Caco-2 (cell line): ENCODE measurements around the gene FAM204A. TPM values are rescaled to one million over a fixed set of nuclear protein-coding genes. Genes with fewer than 3 reads are reported as not detected.

ENCODE experiments used
- BruUV-seq: library from RNA; stranded (reverse); fragments of 400-500 nt; replicated peaks from 2 replicates; lab custom pipeline; 2021; lab: Mats Ljungman, UMichigan
- CTCF ChIA-PET: fragments of 300-600 bp; sonication (Branson Sonifier 250); formaldehyde crosslinking; loops from one replicate; lab custom pipeline; 2022; ENCODE audit warnings: antibody characterized with exemption; lab: Charles Lee
- POLR2A ChIA-PET: fragments of 300-600 bp; sonication (Branson Sonifier 250); formaldehyde crosslinking; loops from one replicate; lab custom pipeline; 2022; ENCODE audit warnings: antibody characterized with exemption; lab: Charles Lee
- DNase-seq, 2 experiments: peaks; one replicate each; pipeline versions ENCODE4 v3.0.0 to v3.0.0-alpha.2; 2020 to 2022
- H3K27me3 ChIP-seq: replicated peaks from 2 replicates; pipeline ENCODE4 v1.6.0; 2011; ENCODE audit warnings: low read length; ENCODE audit not compliant: control insufficient read depth, insufficient read depth
- H3K36me3 ChIP-seq: 2 replicates; pipeline ENCODE4 v1.5.1; 2011; ENCODE audit warnings: low read length; ENCODE audit not compliant: control insufficient read depth, insufficient read depth
- H3K4me1 ChIP-seq: fragments of 250-450 bp; sonication (Bioruptor Pico); 2 replicates; pipeline ENCODE4 v1.5.1; 2020; ENCODE audit warnings: mild to moderate bottlenecking
- H3K4me3 ChIP-seq: 2 replicates; pipeline ENCODE4 v1.5.1; 2011; ENCODE audit warnings: low read depth, mild to moderate bottlenecking, control low read depth, low read length
- H3K9me3 ChIP-seq: fragments of 250-450 bp; sonication (Bioruptor Pico); 2 replicates; pipeline ENCODE4 v1.5.1; 2020; ENCODE audit warnings: mild to moderate bottlenecking, moderate library complexity
- H3K27ac Mint-ChIP-seq: one replicate; pipeline ENCODE4 v1.8.0; 2022; ENCODE audit warnings: mixed read lengths; ENCODE audit not compliant: unreplicated experiment
- H3K27me3 Mint-ChIP-seq: one replicate; pipeline ENCODE4 v1.8.0; 2022; ENCODE audit warnings: mixed read lengths; ENCODE audit not compliant: insufficient read depth, unreplicated experiment
- H3K36me3 Mint-ChIP-seq: one replicate; pipeline ENCODE4 v1.8.0; 2022; ENCODE audit warnings: mild to moderate bottlenecking, mixed read lengths; ENCODE audit not compliant: insufficient read depth, unreplicated experiment
- H3K4me1 Mint-ChIP-seq: one replicate; pipeline ENCODE4 v1.8.0; 2022; ENCODE audit warnings: low read depth, mixed read lengths; ENCODE audit not compliant: unreplicated experiment
- H3K4me3 Mint-ChIP-seq: one replicate; pipeline ENCODE4 v1.8.0; 2022; ENCODE audit warnings: mild to moderate bottlenecking, moderate library complexity, mixed read lengths; ENCODE audit not compliant: unreplicated experiment
- H3K9me3 Mint-ChIP-seq: one replicate; pipeline ENCODE4 v1.8.0; 2022; ENCODE audit warnings: mixed read lengths; ENCODE audit not compliant: unreplicated experiment
- intact Hi-C: fragments of 100-400 bp; cut with micrococcal nuclease; formaldehyde crosslinking; loops from one replicate; pipeline ENCODE4 v1.10.0; 2022; ENCODE audit not compliant: unreplicated experiment
- total RNA-seq: library from RNA; stranded (reverse); gene quantifications from 2 replicates; pipeline ENCODE4 v1.2.3, GENCODE V29; 2022
- TF ChIP-seq, protein P1 (sequence below), 2 experiments: fragments of 200-600 bp in 1 of 2; IDR thresholded peaks; 1 replicate in 1 of 2; 2 replicates in 1 of 2; pipeline versions ENCODE4 v1.5.1 to v1.8.0; 2011 to 2022; ENCODE audit warnings: antibody characterized with exemption in 1 of 2, control low read depth in 1 of 2, inconsistent platforms in 1 of 2, low read depth in 1 of 2, low read length in 1 of 2, mild to moderate bottlenecking in 1 of 2, moderate library complexity in 1 of 2; ENCODE audit not compliant: insufficient read depth in 1 of 2, severe bottlenecking in 1 of 2, unreplicated experiment in 1 of 2

The FAM204A gene
- total RNA-seq, 1 experiment from 2014 or later = 68.7 TPM

- H3K27me3 ChIP-seq = no peaks in the 10 kb centered on the region
- H3K4me1 Mint-ChIP-seq = peaks cover 9% of the 10 kb centered on the region
- TF ChIP-seq, protein P1, sequence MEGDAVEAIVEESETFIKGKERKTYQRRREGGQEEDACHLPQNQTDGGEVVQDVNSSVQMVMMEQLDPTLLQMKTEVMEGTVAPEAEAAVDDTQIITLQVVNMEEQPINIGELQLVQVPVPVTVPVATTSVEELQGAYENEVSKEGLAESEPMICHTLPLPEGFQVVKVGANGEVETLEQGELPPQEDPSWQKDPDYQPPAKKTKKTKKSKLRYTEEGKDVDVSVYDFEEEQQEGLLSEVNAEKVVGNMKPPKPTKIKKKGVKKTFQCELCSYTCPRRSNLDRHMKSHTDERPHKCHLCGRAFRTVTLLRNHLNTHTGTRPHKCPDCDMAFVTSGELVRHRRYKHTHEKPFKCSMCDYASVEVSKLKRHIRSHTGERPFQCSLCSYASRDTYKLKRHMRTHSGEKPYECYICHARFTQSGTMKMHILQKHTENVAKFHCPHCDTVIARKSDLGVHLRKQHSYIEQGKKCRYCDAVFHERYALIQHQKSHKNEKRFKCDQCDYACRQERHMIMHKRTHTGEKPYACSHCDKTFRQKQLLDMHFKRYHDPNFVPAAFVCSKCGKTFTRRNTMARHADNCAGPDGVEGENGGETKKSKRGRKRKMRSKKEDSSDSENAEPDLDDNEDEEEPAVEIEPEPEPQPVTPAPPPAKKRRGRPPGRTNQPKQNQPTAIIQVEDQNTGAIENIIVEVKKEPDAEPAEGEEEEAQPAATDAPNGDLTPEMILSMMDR (IDR thresholded peaks at IDR 0.05; ENCODE audit: insufficient read depth in 1 of 2, low read depth in 1 of 2, low read length in 1 of 2, severe bottlenecking in 1 of 2, unreplicated experiment in 1 of 2) = no peak
- H3K9me3 ChIP-seq = no peaks in the 10 kb centered on the region
- H3K27ac Mint-ChIP-seq = no peak overlapping the region
- CTCF ChIA-PET = no interaction called here
- H3K36me3 Mint-ChIP-seq = no peaks in the 10 kb centered on the region
- no peak overlapping the region for H3K4me3 ChIP-seq
- H3K4me1 ChIP-seq = peaks cover 5% of the 10 kb centered on the region
- H3K4me3 Mint-ChIP-seq = no peak overlapping the region
- no peaks in the 10 kb centered on the region for H3K9me3 Mint-ChIP-seq
- intact Hi-C loops = no loop called here
- H3K36me3 ChIP-seq = no peaks in the 10 kb centered on the region
- BruUV-seq = no TSS peak
- no peak for DNase-seq
- POLR2A ChIA-PET = no interaction called here
- peaks cover 14% of the 10 kb centered on the region for H3K27me3 Mint-ChIP-seq
Measured at GRCh38 chr10:118374404-118374803, 32.3 kb upstream of the FAM204A start.

- no TSS peak for BruUV-seq
- H3K4me1 ChIP-seq = peaks cover 5% of the 10 kb centered on the region
- H3K9me3 Mint-ChIP-seq = no peaks in the 10 kb centered on the region
- DNase-seq = no peak
- H3K4me3 Mint-ChIP-seq = no peak overlapping the region
- H3K27ac Mint-ChIP-seq = no peak overlapping the region
- H3K9me3 ChIP-seq = no peaks in the 10 kb centered on the region
- no peaks in the 10 kb centered on the region for H3K27me3 ChIP-seq
- H3K36me3 ChIP-seq = no peaks in the 10 kb centered on the region
- peaks cover 15% of the 10 kb centered on the region for H3K27me3 Mint-ChIP-seq
- TF ChIP-seq, protein P1 (IDR thresholded peaks at IDR 0.05; ENCODE audit: insufficient read depth in 1 of 2, low read depth in 1 of 2, low read length in 1 of 2, severe bottlenecking in 1 of 2, unreplicated experiment in 1 of 2) = no peak
- ChIA-PET CTCF (no interaction called here), POLR2A (no interaction called here)
- H3K36me3 Mint-ChIP-seq = no peaks in the 10 kb centered on the region
- peaks cover 9% of the 10 kb centered on the region for H3K4me1 Mint-ChIP-seq
- H3K4me3 ChIP-seq = no peak overlapping the region
- intact Hi-C loops = no loop called here
Measured at GRCh38 chr10:118373786-118374185, 31.7 kb upstream of the FAM204A start.

DNA sequence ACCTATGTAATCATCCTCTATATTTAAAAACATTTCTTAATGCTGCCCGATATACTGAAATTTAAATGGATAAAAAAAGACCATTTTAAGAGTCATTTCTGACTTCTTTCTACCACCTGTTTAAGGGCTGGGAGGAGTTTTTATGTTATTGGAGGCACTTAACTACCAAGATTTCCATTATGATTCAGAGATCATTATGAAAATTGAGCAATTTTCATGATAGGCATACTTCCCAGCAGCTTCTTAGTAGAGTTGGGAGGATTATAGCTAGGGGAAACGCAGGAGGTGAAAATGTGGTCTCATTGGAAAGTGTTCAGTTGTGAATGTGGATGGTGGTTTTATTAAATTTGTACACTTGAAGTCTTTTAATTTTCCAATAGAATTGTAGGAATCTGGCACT is 28.4 kb upstream of the FAM204A start:
- intact Hi-C loops = no loop called here
- H3K4me1 ChIP-seq = peaks cover 5% of the 10 kb centered on the region
- no peak overlapping the region for H3K27ac Mint-ChIP-seq
- ChIA-PET CTCF (no interaction called here), POLR2A (no interaction called here)
- peaks cover 21% of the 10 kb centered on the region for H3K9me3 Mint-ChIP-seq
- TF ChIP-seq, protein P1 (IDR thresholded peaks at IDR 0.05; ENCODE audit: insufficient read depth in 1 of 2, low read depth in 1 of 2, low read length in 1 of 2, severe bottlenecking in 1 of 2, unreplicated experiment in 1 of 2) = no peak
- H3K9me3 ChIP-seq = peaks cover 9% of the 10 kb centered on the region
- peaks cover 9% of the 10 kb centered on the region for H3K4me1 Mint-ChIP-seq
- H3K27me3 Mint-ChIP-seq = peaks cover 7% of the 10 kb centered on the region
- no peaks in the 10 kb centered on the region for H3K36me3 Mint-ChIP-seq
- no peak overlapping the region for H3K4me3 ChIP-seq
- no peak for DNase-seq
- H3K27me3 ChIP-seq = no peaks in the 10 kb centered on the region
- no TSS peak for BruUV-seq
- no peaks in the 10 kb centered on the region for H3K36me3 ChIP-seq
- no peak overlapping the region for H3K4me3 Mint-ChIP-seq
